Raji (cell line): ENCODE results near the gene ATP6V1B1.

Experiments
- POLR2A ChIP-seq: IDR thresholded peaks from 2 replicates; pipeline ENCODE4 v1.6.1; 2011; ENCODE audit warnings: low read depth, low read length, control low read depth; ENCODE audit not compliant: insufficient read depth

The ATP6V1B1 gene

GRCh38 chr2:71006955-71007799, 71.5 kb downstream of the ATP6V1B1 start:
- TF ChIP-seq POLR2A, result no peak

DNA sequence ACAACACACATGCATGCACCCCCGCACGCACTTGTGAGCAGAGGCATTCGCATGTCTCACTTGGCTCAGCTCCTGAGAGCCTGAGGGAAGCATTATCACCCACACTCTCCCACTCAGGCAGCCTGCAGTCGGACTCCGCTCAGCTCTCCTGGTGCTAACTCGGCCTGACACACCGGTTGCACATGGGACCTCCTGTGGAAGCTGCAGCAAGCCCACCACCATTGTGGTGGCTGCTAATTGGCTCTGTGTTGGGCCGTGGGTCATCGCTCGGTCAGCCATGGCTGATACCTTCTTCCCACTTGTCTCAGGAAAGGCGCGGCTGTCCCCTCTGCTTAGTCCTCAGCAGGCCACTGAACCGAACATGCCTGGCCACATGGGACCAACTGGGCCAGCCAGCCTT, 72.6 kb downstream of the ATP6V1B1 start:
- TF ChIP-seq POLR2A, result no peak
